WTC11 (cell line): ENCODE measurements around the gene TFEC. TPM values are rescaled to one million over a fixed set of nuclear protein-coding genes. Genes with fewer than 3 reads are reported as not detected.

Source experiments
- ATAC-seq: fragments of 200-7000 bp; cut with Tn5 transposase; 2 replicates; pipeline ENCODE4 v1.10.0; 2021; ENCODE audit warnings: mild to moderate bottlenecking, moderate library complexity
- CTCF ChIA-PET: fragments of 300-600 bp; sonication (Branson Sonifier 250); formaldehyde crosslinking; loops from one replicate; lab custom pipeline; 2021; ENCODE audit warnings: antibody characterized with exemption; lab: Charles Lee
- POLR2A ChIA-PET: fragments of 350-600 bp; sonication (Branson Sonifier 250); formaldehyde crosslinking; loops from one replicate; lab custom pipeline; 2021; ENCODE audit warnings: antibody characterized with exemption; lab: Charles Lee
- DNase-seq: peaks from one replicate; pipeline ENCODE4 v3.0.0; 2021; ENCODE audit warnings: low spot score
- H3K27ac Mint-ChIP-seq: 2 replicates; pipeline ENCODE4 v1.8.0; 2021; ENCODE audit warnings: mixed read lengths
- H3K27me3 Mint-ChIP-seq: 2 replicates; pipeline ENCODE4 v1.8.0; 2021; ENCODE audit warnings: low read depth, mild to moderate bottlenecking, moderate library complexity, mixed read lengths
- H3K36me3 Mint-ChIP-seq: 2 replicates; pipeline ENCODE4 v1.8.0; 2021; ENCODE audit warnings: mixed read lengths
- H3K4me1 Mint-ChIP-seq: 2 replicates; pipeline ENCODE4 v1.8.0; 2022; ENCODE audit warnings: mixed read lengths
- H3K4me3 Mint-ChIP-seq: 2 replicates; pipeline ENCODE4 v1.8.0; 2021; ENCODE audit warnings: mild to moderate bottlenecking, moderate library complexity, mixed read lengths
- H3K9me3 Mint-ChIP-seq: 2 replicates; pipeline ENCODE4 v1.8.0; 2021; ENCODE audit warnings: mixed read lengths
- CREM ChIP-seq: sonication (generic); formaldehyde crosslinking; IDR thresholded peaks from 2 replicates; pipeline ENCODE4 v1.8.1; 2022; ENCODE audit warnings: mild to moderate bottlenecking, missing genetic modification reagents, moderate library complexity
- EMX1 ChIP-seq: fragments of 250-450 bp; sonication (Bioruptor Pico); IDR thresholded peaks from 2 replicates; pipeline ENCODE4 v1.8.0; 2021; ENCODE audit warnings: mild to moderate bottlenecking
- FOXJ3 ChIP-seq: sonication (generic); formaldehyde crosslinking; IDR thresholded peaks from 2 replicates; pipeline ENCODE4 v1.9.0; 2021; ENCODE audit warnings: missing genetic modification reagents, mild to moderate bottlenecking, borderline replicate concordance
- FOXK1 ChIP-seq: sonication (generic); formaldehyde crosslinking; IDR thresholded peaks from 2 replicates; pipeline ENCODE4 v1.8.0; 2022; ENCODE audit warnings: mild to moderate bottlenecking, moderate library complexity, missing genetic modification reagents
- FOXP1 ChIP-seq: sonication (generic); formaldehyde crosslinking; IDR thresholded peaks from 2 replicates; pipeline ENCODE4 v1.8.0; 2022; ENCODE audit warnings: missing genetic modification reagents, mild to moderate bottlenecking, moderate library complexity, borderline replicate concordance
- GRHL2 ChIP-seq: fragments of 250-450 bp; sonication (Bioruptor Pico); IDR thresholded peaks from 2 replicates; pipeline ENCODE4 v1.8.0; 2022; ENCODE audit warnings: mild to moderate bottlenecking, moderate library complexity; ENCODE audit not compliant: insufficient replicate concordance, severe bottlenecking
- MXD4 ChIP-seq: fragments of 250-450 bp; sonication (Bioruptor Pico); IDR thresholded peaks from 2 replicates; pipeline ENCODE4 v1.8.0; 2021; ENCODE audit warnings: mild to moderate bottlenecking, moderate library complexity, borderline replicate concordance
- NFATC4 ChIP-seq: fragments of 250-450 bp; sonication (Bioruptor Pico); IDR thresholded peaks from 2 replicates; pipeline ENCODE4 v1.9.0; 2021; ENCODE audit warnings: mild to moderate bottlenecking
- NR1H2 ChIP-seq: sonication (generic); formaldehyde crosslinking; IDR thresholded peaks from 2 replicates; pipeline ENCODE4 v1.9.0; 2021; ENCODE audit warnings: mild to moderate bottlenecking, moderate library complexity, missing genetic modification reagents
- ZNF138 ChIP-seq: sonication (generic); formaldehyde crosslinking; conservative IDR thresholded peaks from 2 replicates; pipeline ENCODE4 v1.8.1; 2022; ENCODE audit warnings: mild to moderate bottlenecking, moderate library complexity, missing genetic modification reagents
- ZNF219 ChIP-seq: sonication (generic); formaldehyde crosslinking; IDR thresholded peaks from 2 replicates; pipeline ENCODE4 v1.8.0; 2023; ENCODE audit warnings: missing genetic modification reagents, mild to moderate bottlenecking, borderline replicate concordance
- ZNF232 ChIP-seq: sonication (generic); formaldehyde crosslinking; IDR thresholded peaks from 2 replicates; pipeline ENCODE4 v1.8.0; 2022; ENCODE audit warnings: mild to moderate bottlenecking, missing genetic modification reagents
- ZNF416 ChIP-seq: fragments of 250-450 bp; sonication (Bioruptor Pico); IDR thresholded peaks from 2 replicates; pipeline ENCODE4 v1.9.0; 2021; ENCODE audit warnings: mild to moderate bottlenecking, inconsistent platforms
- total RNA-seq: library from RNA; stranded (reverse); gene quantifications from 3 replicates; pipeline ENCODE4 v1.2.3, GENCODE V29; 2021
- TF ChIP-seq, protein P1 (sequence below): fragments of 250-450 bp; sonication (Bioruptor Pico); IDR thresholded peaks from 2 replicates; pipeline ENCODE4 v1.8.0; 2021; ENCODE audit warnings: mild to moderate bottlenecking
- TF ChIP-seq, protein P2 (sequence below): sonication (generic); formaldehyde crosslinking; IDR thresholded peaks from 2 replicates; pipeline ENCODE4 v1.8.1; 2022; ENCODE audit warnings: mild to moderate bottlenecking, missing genetic modification reagents, moderate library complexity, borderline replicate concordance
- TF ChIP-seq, protein P3 (sequence below): sonication (generic); formaldehyde crosslinking; IDR thresholded peaks from 2 replicates; pipeline ENCODE4 v1.8.1; 2023; ENCODE audit warnings: mild to moderate bottlenecking, moderate library complexity, missing genetic modification reagents
- TF ChIP-seq, protein P4 (sequence below): sonication (generic); formaldehyde crosslinking; IDR thresholded peaks from 2 replicates; pipeline ENCODE4 v1.8.0; 2023; ENCODE audit warnings: missing genetic modification reagents
- TF ChIP-seq, protein P5 (sequence below): sonication (generic); formaldehyde crosslinking; IDR thresholded peaks from 2 replicates; pipeline ENCODE4 v1.8.0; 2023; ENCODE audit warnings: missing genetic modification reagents, mild to moderate bottlenecking, borderline replicate concordance

TFEC gene
- total RNA-seq, 1 experiment from 2014 or later = 0.17 TPM

DNA sequence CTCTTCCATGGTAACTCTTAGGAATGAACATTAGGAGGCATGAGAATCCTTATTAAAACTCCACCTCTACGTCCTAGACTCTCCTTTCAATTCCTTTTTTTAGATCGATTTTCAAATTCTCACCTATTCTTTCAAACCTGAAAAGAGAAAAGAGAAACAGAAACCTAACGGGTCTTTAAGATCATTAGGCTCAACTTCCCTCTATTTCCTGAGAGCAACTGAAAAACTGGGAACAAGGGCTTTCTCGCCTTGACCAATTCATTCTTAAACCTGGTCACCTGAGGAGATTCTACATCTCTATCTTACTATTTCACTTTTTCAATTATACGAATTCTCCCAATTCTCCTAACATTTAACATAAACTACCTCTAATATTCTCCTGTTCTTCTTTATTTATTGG is 2.8 kb downstream of the TFEC start (continued):
- TF ChIP-seq, protein P1, sequence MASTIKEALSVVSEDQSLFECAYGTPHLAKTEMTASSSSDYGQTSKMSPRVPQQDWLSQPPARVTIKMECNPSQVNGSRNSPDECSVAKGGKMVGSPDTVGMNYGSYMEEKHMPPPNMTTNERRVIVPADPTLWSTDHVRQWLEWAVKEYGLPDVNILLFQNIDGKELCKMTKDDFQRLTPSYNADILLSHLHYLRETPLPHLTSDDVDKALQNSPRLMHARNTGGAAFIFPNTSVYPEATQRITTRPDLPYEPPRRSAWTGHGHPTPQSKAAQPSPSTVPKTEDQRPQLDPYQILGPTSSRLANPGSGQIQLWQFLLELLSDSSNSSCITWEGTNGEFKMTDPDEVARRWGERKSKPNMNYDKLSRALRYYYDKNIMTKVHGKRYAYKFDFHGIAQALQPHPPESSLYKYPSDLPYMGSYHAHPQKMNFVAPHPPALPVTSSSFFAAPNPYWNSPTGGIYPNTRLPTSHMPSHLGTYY (CRISPR knock-in tag) = no peak
- TF ChIP-seq, all 79 proteins: peak for 0

DNA sequence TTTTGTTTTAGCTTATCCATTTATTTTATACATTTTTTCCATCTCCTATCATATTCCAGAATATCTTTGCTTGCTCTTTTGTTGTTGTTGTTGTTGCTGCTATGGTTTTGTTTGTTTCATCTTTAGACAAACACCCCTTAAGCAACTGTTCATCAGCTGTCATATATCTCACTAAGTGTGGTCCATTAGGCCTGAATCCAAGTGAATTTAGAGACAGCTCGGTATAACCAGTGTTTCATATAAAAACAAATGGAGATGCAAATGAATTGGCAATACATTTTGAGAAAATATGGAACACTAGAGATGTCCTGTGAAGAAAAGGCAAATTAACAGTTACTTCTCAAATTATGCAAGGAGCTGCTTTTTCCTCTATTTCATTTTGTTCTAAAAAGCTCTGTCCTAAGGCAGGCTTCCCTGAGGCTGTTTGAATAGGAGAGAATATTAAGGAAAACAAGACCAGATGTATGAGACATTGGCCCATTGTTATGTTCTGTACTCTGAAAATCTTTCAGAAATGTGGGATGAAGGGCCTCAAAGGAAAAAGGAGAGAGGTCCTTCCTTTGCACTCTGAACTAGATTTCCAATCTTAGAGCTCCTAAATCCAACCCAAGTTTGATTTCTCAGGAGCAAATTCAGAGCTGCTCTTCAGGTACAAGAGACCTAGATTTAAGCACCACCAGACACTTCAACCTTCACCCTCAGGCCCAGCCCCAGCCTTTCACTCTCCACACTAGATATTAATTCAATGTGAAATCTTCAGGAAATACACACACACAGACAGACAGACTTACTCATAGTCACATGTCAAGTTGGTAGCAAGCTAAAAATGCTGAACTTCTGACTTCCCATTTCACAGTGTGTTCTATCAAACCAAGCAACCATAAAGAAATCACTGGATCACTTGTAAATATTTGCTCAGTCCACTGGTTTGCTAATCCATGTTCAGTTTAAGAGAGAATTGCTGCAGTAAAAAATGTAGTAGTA is 5.4 kb downstream of the TFEC start:
- ChIA-PET POLR2A (no interaction called here), CTCF (no interaction called here)
- Mint-ChIP-seq H3K9me3 (no peaks in the 10 kb centered on the region), H3K4me1 (no peaks in the 10 kb centered on the region), H3K27me3 (no peaks in the 10 kb centered on the region), H3K36me3 (no peaks in the 10 kb centered on the region), H3K4me3 (no peak overlapping the region), H3K27ac (no peak overlapping the region)
- no peak for TF ChIP-seq NFATC4
- TF ChIP-seq, protein P2, sequence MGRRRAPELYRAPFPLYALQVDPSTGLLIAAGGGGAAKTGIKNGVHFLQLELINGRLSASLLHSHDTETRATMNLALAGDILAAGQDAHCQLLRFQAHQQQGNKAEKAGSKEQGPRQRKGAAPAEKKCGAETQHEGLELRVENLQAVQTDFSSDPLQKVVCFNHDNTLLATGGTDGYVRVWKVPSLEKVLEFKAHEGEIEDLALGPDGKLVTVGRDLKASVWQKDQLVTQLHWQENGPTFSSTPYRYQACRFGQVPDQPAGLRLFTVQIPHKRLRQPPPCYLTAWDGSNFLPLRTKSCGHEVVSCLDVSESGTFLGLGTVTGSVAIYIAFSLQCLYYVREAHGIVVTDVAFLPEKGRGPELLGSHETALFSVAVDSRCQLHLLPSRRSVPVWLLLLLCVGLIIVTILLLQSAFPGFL (CRISPR knock-in tag) = no peak
- no peak for TF ChIP-seq FOXJ3 (CRISPR knock-in tag)
- TF ChIP-seq MXD4 = no peak
- no peak for TF ChIP-seq FOXP1 (CRISPR knock-in tag)
- TF ChIP-seq EMX1 (CRISPR knock-in tag) = no peak
- no peak for TF ChIP-seq ZNF219 (CRISPR knock-in tag)
- TF ChIP-seq NR1H2 (CRISPR knock-in tag) = no peak
- ATAC-seq (no peak), DNase-seq (no peak)

DNA sequence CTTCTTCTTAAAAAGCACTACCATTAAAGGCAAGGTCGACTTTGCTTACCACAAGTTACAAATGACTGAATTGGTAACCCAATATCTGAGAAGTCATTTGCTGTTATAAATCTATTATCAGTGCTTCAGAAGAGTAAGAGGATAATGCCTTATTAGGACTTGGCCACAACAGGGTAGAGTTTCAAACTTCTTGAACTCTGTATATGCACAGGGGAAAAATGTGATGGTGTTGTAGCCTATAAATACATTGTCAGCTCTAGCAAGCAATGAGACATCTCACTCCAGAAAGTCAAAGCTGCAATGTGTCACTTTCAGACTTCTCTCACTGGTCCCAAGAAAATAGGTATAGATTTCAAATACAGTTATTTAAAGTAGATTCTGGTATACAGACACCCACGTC is 9.3 kb downstream of the TFEC start:
- H3K4me3 Mint-ChIP-seq = no peak overlapping the region
- POLR2A ChIA-PET = no interaction called here
- TF ChIP-seq, protein P3, sequence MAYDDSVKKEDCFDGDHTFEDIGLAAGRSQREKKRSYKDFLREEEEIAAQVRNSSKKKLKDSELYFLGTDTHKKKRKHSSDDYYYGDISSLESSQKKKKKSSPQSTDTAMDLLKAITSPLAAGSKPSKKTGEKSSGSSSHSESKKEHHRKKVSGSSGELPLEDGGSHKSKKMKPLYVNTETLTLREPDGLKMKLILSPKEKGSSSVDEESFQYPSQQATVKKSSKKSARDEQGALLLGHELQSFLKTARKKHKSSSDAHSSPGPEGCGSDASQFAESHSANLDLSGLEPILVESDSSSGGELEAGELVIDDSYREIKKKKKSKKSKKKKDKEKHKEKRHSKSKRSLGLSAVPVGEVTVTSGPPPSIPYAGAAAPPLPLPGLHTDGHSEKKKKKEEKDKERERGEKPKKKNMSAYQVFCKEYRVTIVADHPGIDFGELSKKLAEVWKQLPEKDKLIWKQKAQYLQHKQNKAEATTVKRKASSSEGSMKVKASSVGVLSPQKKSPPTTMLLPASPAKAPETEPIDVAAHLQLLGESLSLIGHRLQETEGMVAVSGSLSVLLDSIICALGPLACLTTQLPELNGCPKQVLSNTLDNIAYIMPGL (CRISPR knock-in tag) = no peak
- no peak for TF ChIP-seq ZNF416 (CRISPR knock-in tag)
- TF ChIP-seq, protein P4, sequence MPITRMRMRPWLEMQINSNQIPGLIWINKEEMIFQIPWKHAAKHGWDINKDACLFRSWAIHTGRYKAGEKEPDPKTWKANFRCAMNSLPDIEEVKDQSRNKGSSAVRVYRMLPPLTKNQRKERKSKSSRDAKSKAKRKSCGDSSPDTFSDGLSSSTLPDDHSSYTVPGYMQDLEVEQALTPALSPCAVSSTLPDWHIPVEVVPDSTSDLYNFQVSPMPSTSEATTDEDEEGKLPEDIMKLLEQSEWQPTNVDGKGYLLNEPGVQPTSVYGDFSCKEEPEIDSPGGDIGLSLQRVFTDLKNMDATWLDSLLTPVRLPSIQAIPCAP (CRISPR knock-in tag) = no peak
- TF ChIP-seq ZNF232 (CRISPR knock-in tag) = no peak
- no peak for TF ChIP-seq CREM
- no peak for TF ChIP-seq FOXK1 (CRISPR knock-in tag)
- TF ChIP-seq, protein P5, sequence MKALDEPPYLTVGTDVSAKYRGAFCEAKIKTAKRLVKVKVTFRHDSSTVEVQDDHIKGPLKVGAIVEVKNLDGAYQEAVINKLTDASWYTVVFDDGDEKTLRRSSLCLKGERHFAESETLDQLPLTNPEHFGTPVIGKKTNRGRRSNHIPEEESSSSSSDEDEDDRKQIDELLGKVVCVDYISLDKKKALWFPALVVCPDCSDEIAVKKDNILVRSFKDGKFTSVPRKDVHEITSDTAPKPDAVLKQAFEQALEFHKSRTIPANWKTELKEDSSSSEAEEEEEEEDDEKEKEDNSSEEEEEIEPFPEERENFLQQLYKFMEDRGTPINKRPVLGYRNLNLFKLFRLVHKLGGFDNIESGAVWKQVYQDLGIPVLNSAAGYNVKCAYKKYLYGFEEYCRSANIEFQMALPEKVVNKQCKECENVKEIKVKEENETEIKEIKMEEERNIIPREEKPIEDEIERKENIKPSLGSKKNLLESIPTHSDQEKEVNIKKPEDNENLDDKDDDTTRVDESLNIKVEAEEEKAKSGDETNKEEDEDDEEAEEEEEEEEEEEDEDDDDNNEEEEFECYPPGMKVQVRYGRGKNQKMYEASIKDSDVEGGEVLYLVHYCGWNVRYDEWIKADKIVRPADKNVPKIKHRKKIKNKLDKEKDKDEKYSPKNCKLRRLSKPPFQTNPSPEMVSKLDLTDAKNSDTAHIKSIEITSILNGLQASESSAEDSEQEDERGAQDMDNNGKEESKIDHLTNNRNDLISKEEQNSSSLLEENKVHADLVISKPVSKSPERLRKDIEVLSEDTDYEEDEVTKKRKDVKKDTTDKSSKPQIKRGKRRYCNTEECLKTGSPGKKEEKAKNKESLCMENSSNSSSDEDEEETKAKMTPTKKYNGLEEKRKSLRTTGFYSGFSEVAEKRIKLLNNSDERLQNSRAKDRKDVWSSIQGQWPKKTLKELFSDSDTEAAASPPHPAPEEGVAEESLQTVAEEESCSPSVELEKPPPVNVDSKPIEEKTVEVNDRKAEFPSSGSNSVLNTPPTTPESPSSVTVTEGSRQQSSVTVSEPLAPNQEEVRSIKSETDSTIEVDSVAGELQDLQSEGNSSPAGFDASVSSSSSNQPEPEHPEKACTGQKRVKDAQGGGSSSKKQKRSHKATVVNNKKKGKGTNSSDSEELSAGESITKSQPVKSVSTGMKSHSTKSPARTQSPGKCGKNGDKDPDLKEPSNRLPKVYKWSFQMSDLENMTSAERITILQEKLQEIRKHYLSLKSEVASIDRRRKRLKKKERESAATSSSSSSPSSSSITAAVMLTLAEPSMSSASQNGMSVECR (CRISPR knock-in tag) = no peak
- TF ChIP-seq ZNF138 = no peak
- no peak for TF ChIP-seq GRHL2 (CRISPR knock-in tag)
- no peak overlapping the region for H3K27ac Mint-ChIP-seq
- H3K36me3 Mint-ChIP-seq = no peaks in the 10 kb centered on the region
- DNase-seq (no peak), ATAC-seq (no peak)
- no peaks in the 10 kb centered on the region for H3K9me3 Mint-ChIP-seq
- CTCF ChIA-PET = no interaction called here
- H3K4me1 Mint-ChIP-seq = no peaks in the 10 kb centered on the region
- H3K27me3 Mint-ChIP-seq = no peaks in the 10 kb centered on the region
